ENCODE results near the gene PRORP. TPM values are rescaled to one million over a fixed set of nuclear protein-coding genes. Genes with fewer than 3 reads are reported as not detected.

The PRORP gene
- total and polyA plus RNA-seq, 9 of the 15 experiments (the other 6 are each of a cell fraction or from before 2014, with no cell fraction given), result 21.9 to 48.7 (median 36.5) TPM

GRCh38 chr14:35140718-35141581, 18.6 kb downstream of the PRORP start:
- H3K9me3 ChIP-seq (replicated peaks; ENCODE audit: control insufficient read depth, insufficient read depth, low read depth, low read length), result no peaks in the 10 kb centered on the region
- no TSS peak for BruUV-seq (replicated peaks)
- POLR2A ChIA-PET, result interaction anchor here (1.1 to 1.3 kb wide), 2 partner anchors 40 to 264 kb away, joined by 3 read pairs; partner anchors contain the start of gene NFKBIA
- no peak overlapping the region for H3K27ac ChIP-seq (ENCODE audit: extremely low read depth, low read depth, low read length)
- no peak for FAIRE-seq
- H3K4me1 ChIP-seq (replicated peaks in 1 of 2; ENCODE audit: control insufficient read depth in 2 of 2, insufficient read depth in 2 of 2, low read length in 2 of 2), result no peaks in the 10 kb centered on the region
- H3K79me2 ChIP-seq (ENCODE audit: control insufficient read depth, insufficient read depth, low read length), result peaks cover 2% of the 10 kb centered on the region; the same call in 2 of the 3 replicates
- no peaks in the 10 kb centered on the region for H3K9me1 ChIP-seq (ENCODE audit: control insufficient read depth, insufficient read depth, low read length)
- H4K20me1 ChIP-seq (replicated peaks; ENCODE audit: control insufficient read depth, insufficient read depth, low read length), result no peaks in the 10 kb centered on the region
- H3K4me2 ChIP-seq (ENCODE audit: insufficient read depth, low read length), result no peak overlapping the region
- no peak overlapping the region for H2AFZ ChIP-seq (ENCODE audit: low read depth, low read length)
- in situ Hi-C loops (cut with MboI), result loop anchor here (5.0 to 10.0 kb wide), 2 partner anchors 271 to 544 kb away; no protein-coding TSS in a partner anchor
- DNase-seq (ENCODE audit: extremely low read depth in 1 of 4, low spot score in 3 of 4), result peak in 1 of 4 experiments; percentile 10
- ATAC-seq, result no peak
- no peak overlapping the region for H3K9ac ChIP-seq (ENCODE audit: insufficient read depth in 1 of 2, low read depth in 2 of 2, low read length in 2 of 2)
- 100% methylated on average over 2 of the region's 2 CpGs for WGBS (ENCODE audit: insufficient coverage, low coverage, missing lambda C conversion rate)
- intact Hi-C loops (cut with micrococcal nuclease), result loop anchor here (1.0 to 5.0 kb wide), 3 partner anchors 86 to 546 kb away; no protein-coding TSS in a partner anchor
- no peak overlapping the region for H3K4me3 ChIP-seq
- no peaks in the 10 kb centered on the region for H3K27me3 ChIP-seq (ENCODE audit: control insufficient read depth in 2 of 2, insufficient read depth in 2 of 2, low read length in 2 of 2)
- CTCF ChIA-PET (ENCODE audit: low intra/inter-chr PET ratio), result interaction anchor here (0.6 to 2.6 kb wide), 7 partner anchors 266 to 1173 kb away, joined by 3 to 22 read pairs (median 5); no protein-coding TSS in a partner anchor
- H3K36me3 ChIP-seq (ENCODE audit: control insufficient read depth, insufficient read depth, low read length), result peaks cover 17% of the 10 kb centered on the region; the same call in 2 of the 3 replicates
- peak; percentile 53 for TF ChIP-seq DEAF1 (CRISPR knock-in tag; IDR thresholded peaks at IDR 0.05)
- peak in 2 of 3 experiments; percentile 15 to 47; a peak in 3 of 6 replicates for TF ChIP-seq CTCF (IDR thresholded peaks at IDR 0.05 in 2 of 3, conservative IDR thresholded peaks at IDR 0.05 in 1 of 3; ENCODE audit: insufficient read depth in 2 of 3, low read depth in 1 of 3, low read length in 3 of 3)
- TF ChIP-seq RBM17 (IDR thresholded peaks at IDR 0.05; ENCODE audit: borderline replicate concordance, low read depth, low read length), result no peak
- TF ChIP-seq POLR3A (IDR thresholded peaks at IDR 0.05; ENCODE audit: borderline replicate concordance, extremely low read depth, insufficient read depth, insufficient read length), result no peak
- TF ChIP-seq ZNF24 (IDR thresholded peaks at IDR 0.05), result no peak
- TF ChIP-seq REST (IDR thresholded peaks at IDR 0.05; ENCODE audit: borderline replicate concordance), result peak; percentile 56; the same call in 1 of the 2 replicates
- no peak for TF ChIP-seq REST (CRISPR knock-in tag; IDR thresholded peaks at IDR 0.05; ENCODE audit: low read depth)
